HG03558 (cell line): Measurements from ENCODE around the gene SELENOO.
"Not testable (repeated sequence)": the region's sequence is repeated elsewhere in the genome, so short reads cannot be mapped to it uniquely, and the experiment has no call there.

Experiments
- ATAC-seq: cut with Tn5 transposase; IDR thresholded peaks from one replicate; pipeline ENCODE4 v1.9.1; 2021; ENCODE audit warnings: moderate number of reproducible peaks; ENCODE audit not compliant: unreplicated experiment; ENCODE audit errors: extremely low read depth

The SELENOO gene, protein sequence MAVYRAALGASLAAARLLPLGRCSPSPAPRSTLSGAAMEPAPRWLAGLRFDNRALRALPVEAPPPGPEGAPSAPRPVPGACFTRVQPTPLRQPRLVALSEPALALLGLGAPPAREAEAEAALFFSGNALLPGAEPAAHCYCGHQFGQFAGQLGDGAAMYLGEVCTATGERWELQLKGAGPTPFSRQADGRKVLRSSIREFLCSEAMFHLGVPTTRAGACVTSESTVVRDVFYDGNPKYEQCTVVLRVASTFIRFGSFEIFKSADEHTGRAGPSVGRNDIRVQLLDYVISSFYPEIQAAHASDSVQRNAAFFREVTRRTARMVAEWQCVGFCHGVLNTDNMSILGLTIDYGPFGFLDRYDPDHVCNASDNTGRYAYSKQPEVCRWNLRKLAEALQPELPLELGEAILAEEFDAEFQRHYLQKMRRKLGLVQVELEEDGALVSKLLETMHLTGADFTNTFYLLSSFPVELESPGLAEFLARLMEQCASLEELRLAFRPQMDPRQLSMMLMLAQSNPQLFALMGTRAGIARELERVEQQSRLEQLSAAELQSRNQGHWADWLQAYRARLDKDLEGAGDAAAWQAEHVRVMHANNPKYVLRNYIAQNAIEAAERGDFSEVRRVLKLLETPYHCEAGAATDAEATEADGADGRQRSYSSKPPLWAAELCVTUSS

DNA sequence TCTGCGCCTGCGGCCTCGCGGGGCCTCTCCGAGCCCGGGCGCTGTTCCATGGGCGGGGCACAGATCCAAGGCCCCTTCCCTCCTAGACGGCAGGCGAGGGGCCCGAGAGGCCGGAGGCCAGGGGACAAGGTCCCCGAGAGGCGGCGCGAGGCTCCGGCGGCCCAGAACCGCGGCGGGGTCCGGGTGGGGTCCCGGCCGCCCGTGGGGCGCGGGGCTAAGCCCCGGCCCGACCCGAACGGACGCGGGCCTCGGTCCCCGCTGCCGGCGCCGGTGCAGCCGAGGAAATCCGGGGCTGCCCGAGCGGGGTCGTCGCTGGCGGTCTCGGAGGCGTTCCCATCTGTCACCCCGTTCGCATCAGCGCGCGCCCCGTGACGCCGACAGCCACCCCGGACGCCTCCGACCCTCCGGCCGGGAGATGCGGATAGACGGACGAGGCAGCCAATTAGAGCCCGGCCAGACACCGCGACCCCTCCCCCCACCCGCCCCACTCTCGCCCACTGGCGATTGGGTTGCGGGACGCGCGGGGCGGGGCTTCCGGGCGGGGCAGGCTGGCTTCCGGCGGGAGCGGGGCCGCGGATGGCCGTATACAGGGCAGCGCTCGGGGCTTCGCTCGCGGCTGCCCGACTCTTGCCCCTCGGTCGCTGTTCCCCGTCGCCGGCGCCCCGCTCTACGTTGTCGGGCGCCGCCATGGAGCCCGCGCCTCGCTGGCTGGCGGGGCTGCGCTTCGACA lies at the start of gene SELENOO:
TSS of gene SELENOO (plus strand) at position 551 of the 730 bp plus-strand sequence. CDS start at position 577, 26 bp downstream.
- ATAC-seq: no peak

DNA sequence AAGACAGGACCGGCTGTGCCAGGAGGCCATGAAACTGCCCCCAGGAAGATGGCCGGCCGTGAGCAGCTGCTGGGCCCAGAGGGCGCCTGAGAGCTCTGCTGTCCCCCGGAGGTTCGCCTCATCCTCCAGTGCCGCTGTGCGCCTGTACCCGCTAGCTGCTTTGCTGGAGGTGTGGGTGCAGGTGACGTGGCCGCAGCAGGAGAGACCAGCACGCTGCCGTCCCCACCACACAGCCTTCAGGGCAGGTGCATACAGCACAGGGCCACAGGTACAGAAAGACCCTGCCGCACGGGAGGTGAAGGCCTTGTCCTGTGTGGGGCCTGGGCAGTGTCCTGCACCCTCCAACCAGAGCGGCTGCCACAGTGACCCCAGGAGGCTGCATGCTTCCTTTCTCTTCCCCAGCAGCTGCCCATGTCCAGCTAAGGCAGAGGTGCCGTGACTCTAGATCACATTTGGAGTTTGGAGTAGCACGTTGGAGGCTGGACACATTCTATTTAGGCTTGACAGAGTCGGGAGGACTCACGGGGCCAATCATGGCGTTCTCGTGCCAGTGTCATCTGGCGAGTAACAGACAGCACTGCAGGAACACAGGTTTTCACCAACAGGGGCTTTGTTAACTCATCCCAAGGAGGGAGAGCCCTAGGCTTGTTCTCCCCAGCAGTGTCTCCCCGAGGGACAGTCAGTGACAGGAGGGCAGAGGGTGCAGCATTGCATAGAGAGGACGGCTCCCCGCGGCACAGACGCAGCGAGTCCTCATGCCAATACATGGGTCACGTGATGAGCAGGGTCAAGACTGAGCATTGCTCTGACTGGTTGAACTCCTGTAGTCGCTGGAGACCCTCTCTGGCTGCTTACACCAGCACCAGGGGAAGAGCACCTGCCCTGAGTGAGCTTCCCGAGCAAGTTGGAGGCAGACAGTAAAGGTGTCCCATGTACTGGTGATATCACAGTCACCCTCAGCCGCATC lies 49.0 kb upstream of the SELENOO start:
- ATAC-seq: no peak

DNA sequence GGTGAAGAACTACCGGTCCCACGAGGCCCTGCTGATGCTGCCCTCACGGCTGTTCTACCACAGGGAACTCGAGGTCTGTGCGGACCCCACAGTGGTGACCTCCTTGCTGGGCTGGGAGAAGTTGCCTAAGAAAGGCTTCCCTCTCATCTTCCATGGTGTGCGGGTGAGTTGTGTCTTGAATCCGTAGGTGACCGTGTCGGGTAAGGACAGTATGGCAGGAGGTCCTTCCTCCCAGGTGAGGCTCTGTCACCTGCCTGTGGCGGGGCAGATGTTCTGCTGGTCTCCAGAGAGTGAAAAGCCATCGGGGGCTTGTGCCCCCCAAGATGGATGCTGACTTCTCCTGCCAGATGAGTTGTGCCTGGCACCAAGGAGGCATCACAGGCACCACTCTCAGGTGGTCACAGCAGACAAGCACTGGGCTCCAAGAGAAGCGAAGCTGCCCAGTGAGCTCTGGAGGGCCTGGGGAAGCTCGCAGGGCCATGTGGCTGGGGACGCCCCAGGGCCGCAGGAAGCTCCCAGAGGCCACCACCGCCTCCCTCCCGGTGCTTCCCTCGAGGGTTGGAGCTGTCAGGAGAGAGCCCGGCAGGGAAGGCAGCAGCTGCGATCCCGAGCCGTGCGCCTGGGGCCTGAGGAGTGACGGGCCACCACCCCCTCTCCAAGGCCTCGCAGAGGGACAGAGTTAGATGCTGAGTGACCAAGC lies 47.6 kb upstream of the SELENOO start:
- no peak for ATAC-seq

DNA sequence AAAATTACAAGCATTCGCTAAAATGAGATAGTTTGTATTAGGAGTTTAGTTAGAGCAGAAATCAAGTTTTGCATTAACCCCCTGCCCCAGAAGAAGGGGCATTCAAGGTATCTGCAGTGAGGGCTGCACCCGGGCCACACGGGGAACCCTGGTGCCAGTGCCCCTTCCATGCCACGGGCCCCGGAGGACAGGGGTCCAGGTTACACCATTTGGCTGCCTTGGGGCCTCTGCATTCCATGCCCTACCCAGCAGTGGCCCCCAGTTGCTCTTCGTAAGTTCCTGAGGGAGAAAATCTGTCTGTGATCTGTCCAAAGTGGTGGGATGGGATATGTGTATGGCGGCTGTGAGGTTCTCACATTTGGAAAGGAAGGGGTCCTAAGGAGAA lies 47.1 kb upstream of the SELENOO start:
- ATAC-seq: no peak

DNA sequence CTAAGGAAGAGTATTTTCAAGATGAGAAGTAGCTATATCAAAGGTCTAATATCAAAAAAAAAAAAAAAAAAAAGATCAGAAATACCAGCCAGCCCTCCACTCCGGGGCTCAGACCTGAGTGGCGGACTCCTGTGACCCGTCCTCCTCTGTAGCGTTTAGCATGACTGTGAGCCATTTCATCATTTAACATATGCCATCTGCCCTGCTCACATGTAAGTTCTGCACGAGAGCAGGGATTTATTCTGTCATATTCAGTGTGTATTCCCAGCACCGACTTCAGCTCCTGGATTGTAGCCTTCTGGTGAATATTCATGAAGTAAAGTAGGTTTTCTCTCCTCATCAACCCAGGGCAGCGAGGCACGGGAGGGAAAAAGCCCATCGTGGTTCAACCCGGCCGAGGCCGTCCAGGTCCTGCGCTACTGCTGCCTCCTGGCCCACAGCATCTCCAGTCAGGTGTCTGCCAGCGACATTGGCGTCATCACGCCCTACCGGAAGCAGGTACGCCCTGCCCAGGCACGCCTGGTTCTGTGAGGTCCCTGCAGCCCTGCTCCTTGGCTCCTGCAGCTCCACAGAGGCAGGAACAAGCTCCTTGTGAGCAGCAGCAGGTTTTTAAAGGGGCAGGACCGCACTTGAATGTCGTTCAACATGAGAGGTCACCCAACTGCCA lies 43.0 kb upstream of the SELENOO start:
- ATAC-seq: no peak

DNA sequence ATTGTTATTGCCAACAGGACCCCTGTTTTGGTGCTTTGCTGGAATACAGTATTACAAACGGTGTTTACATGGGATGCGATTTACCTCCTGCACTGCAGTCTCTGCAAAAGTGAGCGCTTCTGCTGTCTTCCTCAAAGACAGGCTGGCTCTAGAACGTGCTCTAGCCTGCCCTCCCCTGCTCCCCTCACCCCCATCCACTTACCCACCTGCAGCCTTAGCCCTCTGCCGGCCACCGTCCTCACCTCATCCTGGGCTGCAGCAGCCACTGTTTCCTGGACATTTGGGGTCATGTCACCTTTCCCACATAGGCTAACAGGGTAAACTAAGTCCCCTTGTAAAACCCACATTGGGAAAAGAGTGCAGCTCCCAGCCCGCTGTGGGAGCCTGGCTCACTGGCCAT lies 39.9 kb upstream of the SELENOO start:
- ATAC-seq: no peak

DNA sequence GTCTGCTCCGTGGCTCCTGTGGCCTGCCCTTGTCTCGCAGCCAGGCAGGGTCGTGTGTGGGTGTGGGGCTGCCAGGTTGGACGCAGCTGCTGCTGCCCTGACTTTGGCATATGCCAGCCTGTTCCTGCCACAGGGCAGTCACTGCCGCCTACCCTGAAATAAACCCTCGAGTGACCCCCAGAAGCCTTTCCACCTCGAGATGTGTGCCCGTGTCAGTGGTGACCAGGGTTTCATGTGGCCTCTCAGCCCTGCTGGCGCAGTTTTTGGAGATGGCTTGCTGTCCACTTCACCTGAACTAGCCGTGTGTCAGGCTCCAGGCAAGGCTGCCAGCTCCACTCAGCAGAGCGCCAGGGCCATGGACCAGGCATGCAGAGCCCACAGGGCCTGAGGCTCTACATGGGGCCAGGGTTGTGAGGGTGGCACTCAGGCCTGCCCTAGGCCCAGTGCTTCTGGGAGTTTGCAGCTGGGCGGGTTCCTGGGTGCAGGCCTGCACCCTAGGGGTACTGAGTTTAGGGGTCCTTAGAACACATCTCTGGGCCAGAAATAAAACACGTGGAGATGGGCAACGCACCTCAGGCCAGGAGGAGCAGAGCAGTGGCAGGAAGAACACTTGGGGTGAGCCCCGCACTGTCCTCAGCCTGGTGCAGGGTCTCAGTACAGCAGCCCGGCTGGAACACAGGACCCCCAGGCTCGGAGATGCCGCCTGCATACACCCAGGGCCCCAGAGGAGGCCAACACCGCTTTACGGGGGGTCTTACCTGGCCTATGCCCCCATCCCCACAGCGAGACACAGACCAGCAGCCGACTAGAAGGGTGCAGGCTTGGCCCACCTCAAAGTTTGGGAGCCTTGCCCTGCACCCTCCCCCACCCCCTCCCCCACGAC lies 39.1 kb upstream of the SELENOO start:
- ATAC-seq: no peak

DNA sequence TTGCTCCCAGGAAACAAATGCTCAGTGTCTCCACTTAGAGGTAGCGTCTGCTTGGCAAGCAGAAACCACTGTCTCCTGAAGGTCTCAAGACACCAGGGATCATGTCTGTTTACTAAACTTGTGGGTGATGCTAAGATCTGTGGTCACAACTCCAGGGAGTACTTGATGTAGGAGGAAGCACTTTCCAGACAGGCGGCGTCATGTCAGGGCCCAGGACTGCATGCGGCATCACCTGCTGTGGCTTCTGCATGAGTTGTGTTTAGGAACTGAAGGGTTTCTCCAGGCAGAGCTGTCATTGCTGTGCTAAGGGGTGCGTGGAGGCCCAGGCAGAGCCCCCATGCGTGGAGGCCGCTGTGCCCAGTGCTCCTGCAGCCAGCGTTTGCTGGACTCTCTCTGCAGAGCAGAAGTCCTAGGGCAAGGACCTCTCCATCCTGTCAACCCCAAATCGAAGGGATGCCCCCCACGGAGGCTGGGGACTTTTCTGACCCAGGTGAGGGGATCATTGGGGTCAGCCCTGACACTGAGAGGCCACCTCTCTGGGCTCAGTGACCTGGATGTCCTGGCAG lies 38.3 kb upstream of the SELENOO start:
- ATAC-seq: no peak

DNA sequence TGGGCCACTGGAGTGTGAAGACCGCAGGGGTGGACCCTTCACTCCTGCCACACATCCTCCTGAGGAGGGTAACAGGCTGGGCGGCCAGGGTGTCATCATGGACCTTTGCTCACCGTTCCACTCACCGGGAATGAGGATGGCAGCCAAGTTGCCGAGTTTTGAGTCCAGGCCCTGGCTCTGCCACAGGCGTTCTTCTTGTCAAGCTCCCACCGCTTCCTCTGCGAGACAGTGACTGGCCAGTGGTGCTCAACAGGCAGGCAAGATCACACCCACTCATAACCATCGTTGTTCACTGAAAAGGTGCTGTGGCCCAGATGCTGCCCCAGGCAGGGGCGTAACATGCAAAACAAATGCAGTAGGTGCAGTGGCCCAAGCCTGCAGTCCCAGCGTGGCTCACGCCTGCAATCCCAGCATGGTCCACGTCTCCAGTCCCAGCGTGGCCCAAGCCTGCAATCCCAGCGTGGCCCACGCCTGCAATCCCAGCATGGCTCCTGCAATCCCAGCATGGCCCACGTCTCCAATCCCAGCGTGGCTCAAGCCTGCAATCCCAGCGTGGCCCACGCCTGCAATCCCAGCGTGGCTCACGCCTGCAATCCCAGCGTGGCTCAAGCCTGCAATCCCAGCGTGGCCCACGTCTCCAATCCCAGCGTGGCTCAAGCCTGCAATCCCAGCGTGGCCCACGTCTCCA lies 35.2 kb upstream of the SELENOO start:
- ATAC-seq: no peak

DNA sequence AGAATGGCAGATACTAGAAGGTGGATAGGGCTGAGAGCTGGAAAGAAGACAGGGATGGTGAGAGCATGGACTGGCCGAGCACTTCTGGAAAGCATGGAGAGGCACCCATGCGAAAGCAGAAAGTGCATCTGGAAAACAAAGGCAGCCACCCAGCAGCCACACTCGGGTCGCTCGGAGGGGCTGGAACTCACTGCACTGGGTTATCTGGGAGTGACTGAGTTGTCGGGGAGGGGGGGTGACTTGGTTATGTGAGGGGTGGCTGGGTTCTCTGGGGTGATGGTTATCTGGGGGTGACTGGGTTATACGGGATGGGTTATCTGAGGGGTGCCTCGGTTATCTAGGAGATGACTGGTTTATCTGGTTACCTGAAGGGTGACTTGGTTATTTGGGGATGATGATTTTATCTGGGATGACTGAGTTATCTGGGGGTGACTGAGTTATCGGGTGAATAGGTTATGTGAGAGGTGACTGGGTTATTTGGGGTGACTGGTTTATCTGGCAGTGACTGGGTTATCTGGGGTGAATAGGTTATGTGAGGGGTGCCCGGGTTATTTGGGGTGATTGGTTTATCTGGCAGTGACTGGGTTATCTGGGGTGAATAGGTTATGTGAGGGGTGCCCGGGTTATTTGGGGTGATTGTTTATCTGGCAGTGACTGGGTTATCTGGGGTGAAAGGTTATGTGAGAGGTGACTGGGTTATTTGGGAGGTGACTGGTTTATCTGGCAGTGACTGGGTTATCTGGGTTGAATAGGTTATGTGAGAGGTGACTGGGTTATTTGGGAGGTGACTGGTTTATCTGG lies 32.9 kb upstream of the SELENOO start:
- ATAC-seq: no peak

DNA sequence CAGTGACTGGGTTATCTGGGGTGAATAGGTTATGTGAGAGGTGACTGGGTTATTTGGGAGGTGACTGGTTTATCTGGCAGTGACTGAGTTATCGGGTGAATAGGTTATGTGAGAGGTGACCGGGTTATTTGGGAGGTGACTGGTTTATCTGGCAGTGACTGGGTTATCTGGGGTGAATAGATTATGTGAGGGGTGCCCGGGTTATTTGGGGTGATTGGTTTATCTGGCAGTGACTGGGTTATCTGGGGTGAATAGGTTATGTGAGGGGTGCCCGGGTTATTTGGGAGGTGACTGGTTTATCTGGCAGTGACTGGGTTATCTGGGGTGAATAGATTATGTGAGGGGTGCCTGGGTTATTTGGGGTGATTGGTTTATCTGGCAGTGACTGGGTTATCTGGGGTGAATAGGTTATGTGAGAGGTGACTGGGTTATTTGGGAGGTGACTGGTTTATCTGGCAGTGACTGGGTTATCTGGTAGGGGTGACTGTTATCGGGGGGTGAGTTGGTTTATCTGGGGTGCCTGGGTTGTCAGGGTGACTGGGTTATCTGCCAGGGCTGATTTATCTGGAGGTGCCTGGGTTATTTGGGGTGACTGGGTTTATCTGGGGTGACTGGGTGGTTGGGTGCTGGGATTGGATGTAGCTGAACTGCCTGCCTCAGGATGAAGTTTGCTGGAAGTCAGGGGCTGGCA lies 32.2 kb upstream of the SELENOO start:
- not testable (repeated sequence) for ATAC-seq

DNA sequence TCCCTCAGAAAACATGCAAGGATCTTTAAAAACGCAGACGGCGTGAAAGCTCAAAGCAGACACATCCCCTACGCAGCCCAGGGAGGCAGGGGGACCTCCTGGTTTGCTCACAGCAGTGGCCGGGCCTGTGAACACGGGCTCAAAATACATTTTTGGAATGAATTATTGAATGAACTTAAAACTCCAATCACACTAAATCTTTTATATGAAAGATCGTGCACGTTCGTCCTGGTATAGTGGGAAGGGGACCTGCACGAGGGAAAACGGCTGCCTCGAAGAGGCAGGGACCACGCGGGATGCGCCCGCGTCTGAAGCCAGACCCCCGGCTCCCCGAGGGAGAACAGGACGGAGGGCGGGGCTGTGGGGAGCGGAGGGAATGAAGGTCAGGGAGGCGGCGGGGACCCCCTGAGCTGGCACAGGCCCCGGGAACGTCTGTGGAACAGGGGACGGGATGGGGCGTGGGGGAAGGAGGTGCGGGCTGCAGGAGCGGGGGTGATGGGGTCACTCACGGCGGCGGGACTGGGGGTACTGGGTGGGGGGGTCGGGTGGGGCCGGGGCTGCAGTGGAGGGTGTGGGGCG lies 31.5 kb upstream of the SELENOO start:
- ATAC-seq: no peak

DNA sequence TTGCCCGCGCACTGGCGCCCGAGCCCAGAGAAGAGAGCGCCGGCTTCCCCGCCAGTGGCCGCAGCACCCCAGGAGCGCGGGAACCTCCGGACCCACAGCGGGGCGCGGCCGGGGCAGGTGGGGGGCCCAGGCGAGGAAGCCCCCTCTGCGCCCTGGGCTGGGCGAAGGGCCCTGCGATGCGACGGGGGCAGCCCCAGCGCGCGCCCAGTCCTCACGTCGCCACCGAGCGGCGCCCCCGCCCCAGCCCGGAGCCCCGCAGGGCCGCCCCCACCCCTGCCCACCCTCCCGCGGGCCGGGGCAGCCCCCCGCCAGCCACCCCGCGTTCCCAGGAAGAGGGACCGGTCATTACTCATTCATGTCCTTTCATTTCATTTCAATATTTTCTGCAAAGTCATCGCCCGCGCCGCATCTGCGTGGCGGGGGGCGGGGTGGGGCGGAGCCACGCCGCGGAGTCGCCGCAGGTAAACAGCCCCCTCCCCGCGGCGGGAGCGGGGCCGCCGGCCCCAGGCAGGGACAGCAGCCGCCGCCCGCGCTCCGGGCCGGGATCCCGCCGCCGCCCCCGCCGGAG lies 31.0 kb upstream of the SELENOO start:
- no peak for ATAC-seq

DNA sequence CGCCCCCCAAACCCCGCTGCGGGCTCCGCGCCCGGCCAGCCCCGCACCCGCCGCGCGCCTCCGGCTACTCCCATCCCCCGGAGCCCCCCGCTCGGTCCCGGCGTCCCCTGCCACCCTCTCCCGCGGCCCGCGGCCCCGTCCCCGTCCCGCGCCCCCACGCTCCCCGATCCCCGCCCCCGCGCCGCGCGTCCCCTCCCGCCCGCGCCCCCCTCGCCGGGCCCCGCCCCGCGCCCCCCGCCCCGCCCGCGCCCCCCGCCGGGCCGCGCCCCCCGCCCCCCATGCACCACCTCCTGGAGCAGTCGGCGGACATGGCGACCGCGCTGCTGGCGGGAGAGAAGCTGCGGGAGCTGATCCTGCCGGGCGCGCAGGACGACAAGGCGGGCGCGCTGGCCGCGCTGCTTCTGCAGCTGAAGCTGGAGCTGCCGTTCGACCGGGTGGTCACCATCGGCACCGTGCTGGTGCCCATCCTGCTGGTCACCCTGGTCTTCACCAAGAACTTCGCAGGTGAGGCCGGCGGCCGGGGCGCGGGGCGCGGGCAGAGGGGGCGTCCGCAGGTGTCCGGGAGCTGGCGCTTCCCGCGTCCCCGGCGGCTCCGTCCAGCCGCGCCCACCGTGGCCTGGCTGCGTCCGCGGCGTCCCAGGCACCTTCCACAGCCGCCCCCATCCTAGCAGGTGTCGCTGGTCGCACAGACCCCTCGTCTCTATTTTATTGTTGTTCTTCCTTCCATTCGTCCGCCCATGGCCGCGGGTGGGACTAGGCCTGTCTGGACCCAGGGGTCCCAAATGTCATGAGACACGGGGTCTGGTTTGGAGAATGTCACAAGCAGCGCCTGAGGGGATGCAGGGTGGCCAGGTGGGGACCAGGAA lies 30.1 kb upstream of the SELENOO start, which contains the start of gene PANX2:
TSS of gene PANX2 (plus strand) at position 279 of the 866 bp plus-strand sequence. CDS start at position 279, 0 bp downstream.
- ATAC-seq: no peak
